HG02973 (cell line): ENCODE data around the gene DMBX1.

ENCODE experiments used
- ATAC-seq: cut with Tn5 transposase; IDR thresholded peaks from one replicate; pipeline ENCODE4 v1.9.1; 2021; ENCODE audit warnings: moderate library complexity; ENCODE audit not compliant: unreplicated experiment

The DMBX1 gene

DNA sequence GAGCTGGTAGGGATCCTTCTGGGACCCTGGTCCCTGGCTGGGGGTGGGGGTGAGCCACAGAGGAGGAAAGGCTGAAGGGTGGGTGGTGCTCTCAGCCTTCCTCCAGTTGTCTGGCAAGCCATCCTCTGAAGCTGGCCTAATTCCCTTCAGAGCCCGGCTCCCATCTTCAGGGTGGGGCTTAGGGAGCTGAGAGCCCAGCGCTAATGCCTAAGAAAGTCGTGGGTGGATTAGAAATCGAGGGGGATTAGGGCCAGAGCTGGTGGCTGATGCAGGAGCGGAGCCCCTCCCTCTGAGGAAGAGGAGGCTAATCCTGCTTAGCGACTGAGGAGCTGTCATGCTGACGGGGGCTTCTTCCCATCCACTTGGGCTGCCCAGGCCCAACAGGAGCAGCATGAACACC is 30.8 kb upstream of the DMBX1 start:
- ATAC-seq = no peak

DNA sequence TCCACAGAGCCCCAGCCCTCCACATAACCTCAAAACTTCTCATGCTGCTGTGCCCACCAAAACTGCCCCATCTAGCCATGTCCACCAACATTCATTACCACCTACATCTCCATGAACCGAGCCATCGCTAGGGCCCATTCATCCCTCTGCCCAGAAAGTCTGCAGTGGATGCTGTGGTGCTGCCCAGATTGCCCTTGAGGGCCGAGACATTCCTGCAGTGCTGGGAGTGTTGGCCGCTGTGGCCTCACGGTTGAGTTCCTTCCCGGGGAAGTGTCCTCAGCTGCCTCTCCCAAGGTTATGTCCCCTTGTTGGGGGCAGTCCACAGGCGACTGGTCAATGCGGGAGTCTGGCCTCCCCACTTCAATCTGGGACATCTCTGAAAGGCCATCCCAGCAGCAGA is 30.3 kb upstream of the DMBX1 start:
- no peak for ATAC-seq

DNA sequence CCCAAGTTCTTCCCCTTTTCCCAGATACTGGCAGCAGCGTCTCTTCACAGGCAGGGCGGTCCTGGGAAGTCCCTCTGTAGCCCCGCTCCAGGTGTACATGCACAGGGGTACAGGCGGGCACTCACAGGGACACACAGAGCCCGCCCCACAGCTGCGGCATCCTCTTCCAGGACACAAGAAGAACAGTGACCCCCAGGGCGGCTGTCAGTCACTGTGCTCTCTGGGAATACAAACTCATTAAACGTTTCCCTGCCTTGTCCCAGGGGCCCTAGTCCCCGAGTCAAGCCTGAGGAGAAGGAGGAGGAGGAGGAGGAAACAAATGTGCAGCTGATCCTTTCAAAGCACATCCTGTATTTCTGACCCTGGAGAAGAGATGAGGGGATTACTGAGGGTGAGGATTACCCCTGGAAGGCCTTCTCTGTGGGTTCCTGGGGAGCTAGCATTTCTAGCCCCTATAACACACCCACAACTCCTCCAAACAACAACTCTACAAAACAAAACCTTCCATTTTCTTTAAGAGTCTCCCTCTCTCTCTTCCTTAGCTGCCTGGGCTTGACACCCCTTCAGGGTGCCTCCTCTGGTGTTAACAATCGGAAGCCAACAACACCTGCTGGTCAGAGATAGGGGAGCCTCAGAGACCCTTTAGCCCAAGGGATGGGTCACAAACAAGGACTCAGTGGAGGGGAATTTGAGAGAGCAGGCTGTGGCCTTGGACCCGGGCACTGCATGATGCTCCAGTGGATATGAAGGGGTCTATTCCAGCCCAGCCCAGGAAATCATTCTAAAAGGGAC is 28.4 kb upstream of the DMBX1 start:
- no peak for ATAC-seq

DNA sequence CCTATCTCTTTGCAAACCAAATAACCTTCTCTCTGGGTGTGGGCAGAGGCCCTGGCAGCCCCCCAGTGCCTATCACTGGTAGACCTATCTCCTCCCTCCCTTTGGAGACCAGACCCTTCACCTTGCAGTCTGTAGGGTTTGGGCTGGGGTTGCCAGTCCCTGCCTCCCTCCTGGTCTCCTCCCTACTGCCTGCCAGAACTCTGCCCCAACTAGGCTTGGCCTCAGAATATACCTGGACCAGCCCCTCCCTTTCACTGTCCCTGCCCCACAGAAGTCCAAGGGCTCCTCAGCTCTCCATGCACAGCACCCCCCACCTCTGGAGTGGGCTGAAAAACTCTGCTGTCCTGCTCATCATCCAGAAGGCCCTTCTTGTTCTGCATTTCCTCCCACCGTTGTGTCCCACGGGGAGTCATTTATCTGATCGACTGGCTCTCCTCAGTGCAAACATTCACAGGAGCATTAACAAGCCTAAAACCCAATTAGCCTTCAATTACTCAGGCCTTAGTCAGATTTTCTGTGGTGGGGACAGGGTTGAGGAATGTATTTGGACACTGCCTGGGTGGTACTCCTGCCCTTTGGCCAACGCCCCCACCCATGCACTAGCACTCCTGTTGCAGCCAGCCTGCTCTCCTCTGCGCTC is 27.7 kb upstream of the DMBX1 start:
- ATAC-seq = no peak

DNA sequence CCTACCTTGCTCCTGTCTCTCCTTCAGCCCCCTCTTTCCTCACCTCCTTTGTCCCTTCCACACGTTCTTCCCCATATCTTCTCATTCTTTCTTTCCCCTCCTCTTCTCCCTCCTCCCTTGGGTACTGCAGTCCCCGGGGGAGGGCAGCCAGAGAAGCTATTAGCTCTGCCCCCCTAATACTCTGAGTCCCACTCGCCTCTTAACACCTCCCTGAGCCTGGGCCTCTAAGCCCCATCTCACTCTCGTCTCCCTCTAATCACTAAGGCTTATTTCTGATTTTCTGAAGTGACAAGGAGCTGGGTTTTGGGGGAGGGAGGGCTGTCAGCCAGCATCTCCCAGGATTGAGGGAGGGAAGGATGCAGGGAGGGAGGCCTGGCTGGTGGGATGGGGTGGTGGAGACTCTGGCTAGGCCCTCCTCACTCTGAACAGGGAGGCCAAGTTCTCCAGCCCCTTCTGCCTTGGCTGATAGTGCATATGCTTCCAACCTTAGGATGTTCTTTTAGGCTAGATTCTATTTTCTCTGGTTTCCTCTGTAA is 25.6 kb upstream of the DMBX1 start:
- no peak for ATAC-seq

DNA sequence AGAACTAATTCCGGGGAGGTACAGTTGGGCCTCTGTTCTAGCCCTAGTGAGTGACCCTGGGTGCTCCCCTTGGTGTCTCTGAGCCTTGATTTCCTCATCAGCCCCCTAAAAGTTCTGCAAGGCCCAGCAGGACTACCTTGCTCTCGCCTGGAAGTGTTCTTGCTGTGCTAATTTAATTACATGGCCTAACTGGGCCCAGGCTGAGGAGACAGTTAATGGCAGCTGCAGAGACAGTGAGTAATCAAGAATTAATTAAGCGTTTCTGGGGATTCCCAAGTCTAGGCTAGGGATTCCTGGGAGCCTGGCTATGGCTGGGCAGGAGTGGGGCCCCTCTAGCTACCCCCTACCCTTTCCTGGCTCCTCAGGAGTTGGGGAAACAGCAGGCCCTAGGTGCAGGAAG is 24.7 kb upstream of the DMBX1 start:
- ATAC-seq = no peak

DNA sequence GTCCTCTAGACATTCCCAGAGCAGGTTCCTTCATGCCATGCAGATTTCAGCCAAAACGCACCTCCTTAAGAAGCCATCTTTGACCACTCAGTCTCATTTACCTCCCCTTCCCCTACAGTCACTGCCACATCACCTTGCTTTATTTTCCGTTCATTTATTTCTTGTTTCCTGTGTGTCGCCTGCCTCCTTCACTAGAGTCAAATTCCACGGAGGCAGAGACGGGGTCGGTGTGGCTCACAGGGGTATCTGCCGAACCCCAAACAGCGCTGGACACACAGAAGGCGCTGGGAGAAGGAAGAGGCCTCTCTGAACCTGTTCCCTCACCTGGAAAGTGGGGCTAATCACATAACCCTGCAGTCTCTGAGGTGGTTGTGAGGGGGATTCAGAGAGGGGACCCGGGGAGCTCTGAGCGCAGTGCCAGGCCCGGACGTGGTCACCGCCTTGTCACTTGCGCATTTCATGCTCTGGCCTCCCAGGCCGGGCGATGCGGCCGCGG is 23.6 kb upstream of the DMBX1 start:
- no peak for ATAC-seq

DNA sequence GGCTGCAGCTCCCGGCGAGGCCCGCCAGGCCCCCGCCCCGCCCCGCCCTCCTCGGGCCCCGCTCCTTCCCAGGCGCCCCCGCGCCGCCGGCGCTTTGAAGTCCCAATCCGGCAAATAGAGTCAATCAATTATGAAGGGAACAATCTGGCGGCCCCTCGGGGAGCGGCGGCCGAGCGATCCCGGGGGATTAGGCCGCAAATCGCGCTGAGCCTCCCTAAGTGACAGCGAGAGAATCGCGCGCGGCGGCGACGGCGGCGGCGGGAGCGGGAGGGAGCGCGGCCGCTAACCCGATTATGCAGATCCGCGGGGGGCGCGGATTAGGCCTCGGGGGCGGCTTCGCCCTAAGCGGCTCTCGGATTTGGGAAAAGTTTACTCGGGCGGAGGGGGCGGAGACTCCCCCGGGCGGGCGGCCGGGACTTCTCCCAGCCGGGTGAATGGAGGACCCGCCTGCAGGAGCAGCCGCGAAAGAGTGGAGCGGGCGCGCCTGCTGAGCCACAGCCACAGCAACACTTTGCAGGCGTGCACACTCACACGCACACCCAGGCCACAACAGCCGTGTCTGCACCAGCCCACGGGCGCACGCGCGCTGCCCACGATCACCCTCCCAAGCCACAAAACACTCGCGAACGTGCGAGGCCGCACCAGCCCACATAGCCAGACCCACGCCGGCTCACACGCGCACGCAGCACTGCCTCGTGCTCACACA is 23.0 kb upstream of the DMBX1 start:
- ATAC-seq = no peak

DNA sequence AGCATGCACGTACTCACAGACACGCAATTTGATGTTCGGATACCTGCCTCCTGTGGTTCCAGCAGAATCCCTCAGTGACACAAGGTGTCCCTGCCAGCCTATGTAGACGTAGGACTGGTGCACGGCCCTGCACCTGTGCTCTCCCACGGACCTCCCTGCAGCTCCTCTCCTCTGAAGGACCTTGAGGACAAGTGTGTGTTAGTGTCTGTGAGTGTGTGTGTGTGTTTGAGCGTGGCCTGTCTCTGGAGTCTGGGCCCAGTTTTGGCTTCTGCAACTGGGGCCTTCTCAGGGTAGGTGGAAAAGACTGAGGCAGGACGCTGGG is 22.5 kb upstream of the DMBX1 start:
- no peak for ATAC-seq

DNA sequence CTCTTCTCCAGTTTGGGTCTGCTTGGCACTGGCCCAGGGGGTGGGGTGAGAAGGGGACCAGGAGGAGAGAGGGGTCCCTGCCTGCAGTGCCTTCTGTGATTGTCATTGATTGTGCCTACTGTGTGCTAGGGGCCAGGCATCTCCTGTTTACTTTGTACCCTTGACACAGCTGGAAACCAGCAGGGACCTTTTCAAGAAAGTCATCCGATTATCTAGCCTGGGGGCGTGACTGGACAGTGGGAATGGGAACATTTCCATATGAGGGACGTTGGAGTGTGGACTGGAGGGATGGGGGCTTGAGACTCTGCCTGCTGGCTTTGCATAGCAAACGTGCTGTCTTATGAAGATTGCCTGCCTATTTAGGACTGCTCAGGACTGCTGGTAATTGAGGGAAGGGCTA is 19.8 kb upstream of the DMBX1 start:
- no peak for ATAC-seq

DNA sequence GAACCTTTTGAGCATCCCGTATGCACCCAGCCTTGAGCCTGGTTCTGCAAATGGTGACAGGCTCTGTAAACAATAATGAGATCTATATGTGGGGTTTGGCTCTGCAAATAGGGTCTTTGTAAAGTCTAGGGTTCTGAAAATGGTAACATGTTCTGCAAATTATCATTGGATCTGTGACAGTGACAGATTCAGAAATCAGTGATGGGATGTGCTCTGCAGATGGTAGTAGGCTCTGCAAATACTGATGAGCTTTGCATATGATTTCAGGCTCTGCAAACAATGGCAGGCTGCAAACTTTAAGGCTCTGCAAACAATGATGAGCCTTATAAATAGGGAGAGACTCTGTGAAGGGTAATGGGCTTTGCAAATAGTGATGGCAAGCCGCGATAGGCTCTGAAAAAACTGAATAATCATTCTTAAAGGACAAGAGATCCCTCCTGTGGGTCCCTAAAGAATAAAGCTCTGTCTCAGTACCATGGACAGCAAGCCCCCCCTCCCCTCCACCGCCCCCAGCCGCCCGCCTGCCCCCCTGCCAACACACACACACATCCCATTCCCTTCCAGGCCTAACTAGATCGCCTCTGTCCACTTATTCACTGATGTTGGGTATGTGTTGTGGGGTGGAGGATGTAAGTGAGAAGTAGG is 17.7 kb upstream of the DMBX1 start:
- ATAC-seq = no peak

DNA sequence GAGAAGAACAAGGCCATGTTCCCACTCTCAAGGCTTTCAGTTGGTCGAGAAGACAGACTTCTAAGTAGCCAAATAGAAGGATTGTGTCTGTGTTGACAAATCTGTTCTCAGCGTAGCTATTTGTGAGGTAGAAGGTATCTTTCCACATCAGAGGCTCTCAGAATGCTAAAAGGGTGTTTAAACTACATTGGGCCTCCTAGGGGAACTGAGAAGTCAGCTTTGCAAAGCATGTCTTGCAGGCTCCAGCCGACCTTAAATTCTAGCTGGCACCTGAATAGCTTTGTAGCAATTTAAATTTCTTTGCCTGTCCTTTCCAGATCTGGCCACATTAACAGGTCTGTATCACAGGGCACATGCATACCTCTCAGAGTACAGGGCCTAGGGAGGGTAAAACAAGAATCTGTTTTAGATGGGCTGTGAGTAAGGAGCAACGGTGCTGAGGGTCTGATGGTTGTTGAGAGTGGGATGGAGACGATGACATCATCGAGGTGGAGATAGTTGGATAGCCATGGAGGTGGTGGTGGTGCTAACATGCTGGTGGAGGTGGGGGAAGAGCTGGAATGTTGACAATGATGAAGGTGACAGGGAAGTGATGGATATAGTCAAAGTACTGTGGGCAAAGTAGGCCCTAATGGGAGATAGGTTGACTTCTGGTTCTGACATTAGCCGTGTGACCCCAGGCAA is 17.0 kb upstream of the DMBX1 start:
- no peak for ATAC-seq

DNA sequence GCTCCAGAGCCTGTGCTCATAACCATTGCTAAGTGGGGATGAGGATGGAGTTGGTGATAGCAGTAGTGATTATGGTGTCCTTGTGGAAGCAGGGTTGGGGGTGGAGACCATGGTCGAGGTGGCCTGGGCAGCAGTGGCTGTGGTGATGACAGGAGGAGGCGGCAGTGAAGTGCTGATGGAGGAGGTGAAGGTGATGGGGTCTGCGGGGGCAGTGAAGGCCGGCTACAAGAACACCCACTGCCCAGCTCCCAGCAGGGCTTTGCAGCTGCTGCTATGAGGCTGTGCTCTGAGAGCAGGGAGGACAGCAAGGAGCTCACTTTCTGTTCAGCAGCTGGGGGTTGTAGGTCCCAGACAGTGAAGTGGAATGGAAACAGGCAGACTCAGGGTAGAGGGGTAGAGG is 15.6 kb upstream of the DMBX1 start:
- no peak for ATAC-seq

DNA sequence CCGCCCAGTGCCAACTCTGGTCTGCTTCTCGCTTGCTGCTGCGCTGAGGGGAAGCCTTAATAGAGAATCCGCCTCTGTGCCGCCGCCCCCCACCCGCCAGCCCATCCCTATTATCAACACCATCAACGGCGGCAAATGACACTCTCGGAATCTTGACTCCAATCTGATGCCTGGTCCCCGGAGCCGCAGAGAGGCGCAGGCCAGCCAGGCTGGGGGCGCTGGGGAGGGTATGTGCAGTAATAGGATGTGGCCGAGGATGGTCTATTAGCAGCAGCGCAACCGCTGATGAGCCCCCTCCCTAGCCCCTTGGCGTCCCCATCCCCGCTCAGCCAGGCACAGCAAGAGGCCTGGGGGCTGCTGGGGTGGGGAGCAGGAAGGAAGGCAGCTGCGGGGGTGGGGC is 15.1 kb upstream of the DMBX1 start:
- no peak for ATAC-seq

DNA sequence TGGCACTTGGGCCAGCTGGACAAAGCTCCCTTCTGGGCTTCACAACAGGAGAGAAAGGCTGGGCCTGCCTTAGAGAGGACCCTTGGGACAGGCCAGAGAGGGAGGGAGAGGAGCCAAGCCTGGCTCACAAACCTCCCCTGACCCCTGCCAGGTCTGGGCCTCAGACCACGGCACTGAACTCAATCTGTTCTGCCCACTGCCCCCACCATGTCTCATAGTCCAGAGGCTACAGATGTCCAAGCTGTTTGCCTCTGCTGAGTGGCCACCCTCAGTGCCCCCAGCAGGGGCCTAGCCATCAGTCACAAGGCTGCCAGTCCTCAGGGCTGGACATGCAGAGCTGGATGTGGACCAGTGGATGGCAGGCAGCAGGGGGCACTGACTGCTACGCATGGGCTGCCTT is 13.0 kb upstream of the DMBX1 start:
- no peak for ATAC-seq

DNA sequence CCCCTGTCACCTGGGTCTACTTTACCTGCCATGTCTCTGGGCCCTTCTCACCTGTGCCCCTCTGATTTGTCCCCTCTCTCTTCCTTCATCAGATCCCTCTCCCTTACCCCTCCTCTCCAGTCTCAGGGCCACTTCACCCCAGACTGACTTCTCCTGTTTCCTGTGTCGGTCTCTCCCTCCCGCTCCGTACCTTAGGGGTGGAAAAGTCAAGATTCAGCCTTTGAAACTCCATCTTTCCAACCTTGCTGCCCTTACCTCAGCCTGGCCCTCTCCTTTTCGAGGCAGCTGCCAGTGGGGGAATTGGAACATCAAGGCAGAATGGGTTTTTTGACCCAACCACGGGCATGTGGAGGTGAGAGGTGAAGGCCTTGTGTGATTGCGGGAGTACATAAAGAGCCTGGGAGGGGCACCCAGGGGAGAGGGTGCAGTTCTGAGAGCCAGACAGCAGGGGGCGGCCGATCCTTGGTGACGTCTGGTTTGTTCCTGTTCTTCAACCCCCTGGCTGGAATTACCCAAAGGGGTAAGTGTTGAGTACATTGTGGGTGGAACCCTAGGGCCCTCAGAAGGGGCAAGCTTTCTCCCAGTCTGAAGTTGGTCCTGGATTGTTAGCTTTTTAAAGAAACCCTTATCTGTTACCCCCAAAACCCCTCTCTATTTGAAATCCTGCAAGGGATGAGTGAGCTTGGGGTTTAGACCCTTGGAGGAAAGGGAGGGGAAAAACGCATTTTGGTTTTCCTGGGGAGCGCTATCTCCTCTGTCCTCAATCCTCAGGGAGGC is 12.3 kb upstream of the DMBX1 start:
- no peak for ATAC-seq

DNA sequence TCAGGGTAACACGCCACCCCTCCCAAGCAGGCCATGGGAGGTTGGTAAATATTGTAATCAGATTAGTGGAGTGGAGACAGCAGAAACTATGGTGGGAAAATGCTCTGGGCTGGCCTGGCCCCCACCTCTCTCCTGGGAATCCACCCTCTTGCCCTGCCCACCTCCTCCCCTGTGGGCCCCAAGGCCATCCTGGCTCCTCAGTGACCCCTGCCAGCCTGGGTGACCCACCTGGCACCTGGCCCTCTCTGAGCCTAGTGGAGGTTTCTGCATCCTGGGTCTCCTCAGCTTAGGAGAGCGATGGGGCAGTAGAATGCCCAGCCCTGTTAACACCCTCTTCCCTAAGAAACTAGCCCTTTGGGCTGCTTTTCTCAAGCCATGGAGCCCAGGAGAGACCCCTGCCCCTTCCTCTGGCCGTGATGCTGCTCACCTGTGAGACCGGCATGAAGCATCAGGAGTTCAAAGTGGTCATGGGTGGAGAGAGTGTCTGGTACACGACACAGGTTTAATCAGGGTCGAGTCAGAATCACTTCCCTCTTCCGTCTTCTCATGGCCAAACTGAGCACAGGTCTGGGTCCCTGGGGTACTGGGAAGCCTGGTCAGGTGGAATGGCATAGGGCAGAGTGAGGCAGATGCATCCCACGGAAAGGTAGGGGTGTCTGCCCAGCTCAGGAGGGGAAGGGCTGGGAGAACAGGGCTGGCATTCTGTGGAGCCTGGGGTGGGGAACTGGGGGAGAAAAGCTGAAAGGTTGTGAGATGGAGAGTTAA is 10.7 kb upstream of the DMBX1 start:
- ATAC-seq = no peak

DNA sequence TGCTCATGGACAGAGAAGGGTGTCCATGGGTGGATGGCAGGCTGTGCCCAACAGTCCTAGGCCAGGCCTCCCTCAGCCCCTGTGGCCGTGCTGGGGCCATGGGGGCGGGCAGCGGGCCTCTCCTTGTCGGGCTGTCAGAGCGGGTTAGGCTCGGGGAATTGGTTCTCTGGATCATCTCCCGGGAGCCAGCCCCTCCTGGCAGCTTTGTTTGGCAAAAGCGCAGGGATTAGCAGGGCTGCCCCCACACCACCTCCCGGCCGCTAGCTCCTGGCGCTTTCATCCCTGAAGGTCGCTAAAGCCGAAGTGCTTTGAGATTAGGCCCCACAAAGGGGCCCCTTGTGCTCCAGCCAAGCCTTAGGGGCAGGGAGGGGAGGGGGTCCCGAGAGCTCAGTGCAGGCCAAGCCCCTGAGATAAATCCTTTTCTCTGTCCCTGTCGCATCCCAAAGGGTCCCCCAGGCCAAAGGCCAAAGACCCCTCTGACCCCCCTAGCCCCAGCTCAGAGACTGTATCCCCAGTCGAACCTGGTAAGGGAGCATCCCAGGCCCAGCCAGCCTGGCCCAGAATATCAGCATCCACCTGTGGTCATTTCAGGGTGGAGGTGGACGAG is 9.8 kb upstream of the DMBX1 start:
- no peak for ATAC-seq
